ENCODE measurements around the gene GPR42.
"Not testable (repeated sequence)": the region's sequence is repeated elsewhere in the genome, so short reads cannot be mapped to it uniquely, and the experiment has no call there.

GPR42 gene

DNA sequence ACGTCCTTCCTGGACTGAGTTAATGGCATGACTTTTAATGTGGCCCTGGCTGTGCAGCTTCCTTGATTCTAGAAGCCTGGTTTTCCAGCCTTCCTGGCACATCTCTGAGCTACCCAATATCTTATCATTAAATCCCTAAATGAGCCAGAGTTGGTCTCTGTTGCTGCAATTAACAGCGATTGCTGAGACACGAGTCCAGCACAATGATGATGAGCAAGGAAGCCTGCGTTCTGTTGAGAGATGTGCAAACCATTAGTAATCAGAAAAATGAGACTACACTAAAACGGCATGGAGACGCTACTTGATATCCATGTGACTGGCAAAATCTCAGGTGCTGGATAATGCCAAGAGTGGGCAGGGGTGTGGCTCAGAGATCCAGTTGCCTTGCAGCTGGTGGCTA, 26.2 kb downstream of the GPR42 start:
- no peak for DNase-seq

DNA sequence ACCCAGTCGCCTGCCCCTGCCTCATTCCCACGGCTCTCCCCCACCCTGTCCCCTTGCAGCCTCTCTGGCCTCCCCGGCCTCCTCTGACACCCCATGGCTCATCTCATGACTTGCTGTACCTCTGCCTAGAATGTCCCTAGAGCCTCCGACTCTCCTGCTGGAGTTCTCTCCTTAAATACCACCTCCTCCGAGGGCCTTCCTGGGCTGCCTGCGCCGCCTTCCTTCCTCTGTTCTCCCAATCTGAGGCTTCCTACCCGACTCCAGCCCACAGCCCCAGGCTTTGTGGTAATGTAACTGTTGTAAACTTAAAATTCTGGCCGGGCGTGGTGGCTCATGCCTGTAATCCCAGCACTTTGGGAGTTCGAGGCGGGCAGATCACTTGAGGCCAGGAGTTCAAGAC, 27.7 kb downstream of the GPR42 start:
- no peak for DNase-seq

DNA sequence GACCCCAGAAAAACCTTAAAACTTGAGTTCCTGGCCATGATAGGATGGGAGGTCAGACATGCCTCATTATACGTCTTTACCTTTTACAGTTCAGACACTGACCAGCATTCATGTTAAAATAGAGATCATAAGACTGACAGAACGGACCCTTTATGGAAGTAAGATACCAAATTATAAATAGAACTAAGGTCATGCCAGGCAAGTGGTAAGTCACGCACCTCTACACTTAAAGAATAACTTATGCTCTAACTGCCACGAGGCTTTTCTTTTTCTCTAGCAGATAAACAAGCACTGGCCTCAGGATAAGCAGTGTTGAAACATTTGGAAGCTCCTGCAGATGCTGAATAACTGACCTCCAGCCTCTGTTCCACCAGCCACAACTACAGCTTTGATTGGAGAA, 28.4 kb downstream of the GPR42 start:
- no peak for DNase-seq

DNA sequence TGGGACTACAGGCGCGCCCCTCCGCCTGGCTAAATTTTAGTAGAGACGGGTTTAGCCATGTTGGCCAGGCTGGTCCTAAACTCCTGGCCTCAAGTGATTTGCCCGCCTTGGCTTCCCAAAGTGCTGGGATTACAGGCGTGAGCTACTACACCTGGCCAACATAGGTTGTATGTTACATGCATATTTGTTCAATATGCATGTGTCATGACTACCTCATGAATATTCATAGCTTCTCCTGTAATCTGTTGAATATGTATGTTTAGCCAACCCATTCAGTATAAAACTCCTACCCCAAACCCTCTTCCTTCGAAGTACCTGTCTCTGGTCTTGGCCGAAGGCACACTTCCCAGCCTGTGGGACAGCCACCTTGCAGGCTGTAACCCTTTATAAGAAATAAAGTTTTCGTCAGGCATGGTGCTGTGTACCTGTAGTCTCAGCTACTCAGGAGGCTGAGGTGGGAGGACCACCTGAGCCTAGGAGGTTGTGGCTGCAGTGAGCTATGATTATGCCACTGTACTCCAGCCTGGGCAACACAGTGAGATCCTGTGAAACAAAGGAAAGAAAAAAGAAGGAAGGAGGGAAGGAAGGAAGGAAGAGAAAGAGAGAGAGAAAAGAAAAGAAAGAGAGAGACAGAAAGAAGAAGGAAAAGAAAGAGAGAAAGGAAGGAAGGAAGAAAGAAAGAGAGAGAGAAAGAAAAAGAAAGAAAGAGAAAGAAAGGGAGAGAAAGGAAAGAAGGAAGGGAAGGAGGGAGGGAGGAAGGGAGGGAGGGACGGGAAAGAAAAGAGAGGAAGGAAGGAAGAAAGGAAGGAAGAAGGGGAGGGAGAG, 29.3 kb downstream of the GPR42 start:
- no peak for DNase-seq

DNA sequence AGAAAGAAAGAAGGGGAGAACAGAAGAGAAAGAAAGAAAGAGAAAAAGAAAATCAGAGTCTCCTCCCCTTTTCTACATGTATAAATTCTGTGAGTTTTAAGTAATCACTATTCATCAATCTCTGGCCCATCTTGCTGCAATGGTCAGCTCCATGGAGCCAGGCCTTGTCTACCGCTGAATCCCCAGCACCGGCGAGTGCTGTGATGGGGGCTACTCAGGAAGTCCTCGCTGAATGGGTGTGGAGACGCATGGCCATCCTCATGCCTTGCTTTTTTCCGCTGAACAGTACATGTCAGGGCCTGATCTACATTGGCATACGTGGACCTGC, 29.9 kb downstream of the GPR42 start:
- DNase-seq, result no peak

DNA sequence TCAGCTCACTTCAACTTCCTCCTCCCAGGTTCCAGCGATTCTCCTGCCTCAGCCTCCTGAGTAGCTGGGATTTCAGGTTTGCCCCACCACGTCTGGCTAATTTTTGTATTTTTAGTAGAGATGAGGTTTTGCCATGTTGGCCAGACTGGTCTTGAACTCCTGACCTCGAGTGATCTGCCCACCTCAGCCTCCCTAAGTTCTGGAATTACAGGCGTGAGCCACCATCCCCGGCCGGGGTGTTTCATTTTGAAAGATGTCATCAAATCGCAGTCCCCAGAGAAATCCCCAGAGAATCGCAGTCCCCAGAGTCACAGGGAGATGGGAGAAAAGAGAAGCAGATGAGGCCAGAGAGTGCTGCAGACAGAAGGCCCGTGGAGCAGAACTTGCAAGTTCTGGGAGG, 30.5 kb downstream of the GPR42 start:
- not testable (repeated sequence) for DNase-seq

DNA sequence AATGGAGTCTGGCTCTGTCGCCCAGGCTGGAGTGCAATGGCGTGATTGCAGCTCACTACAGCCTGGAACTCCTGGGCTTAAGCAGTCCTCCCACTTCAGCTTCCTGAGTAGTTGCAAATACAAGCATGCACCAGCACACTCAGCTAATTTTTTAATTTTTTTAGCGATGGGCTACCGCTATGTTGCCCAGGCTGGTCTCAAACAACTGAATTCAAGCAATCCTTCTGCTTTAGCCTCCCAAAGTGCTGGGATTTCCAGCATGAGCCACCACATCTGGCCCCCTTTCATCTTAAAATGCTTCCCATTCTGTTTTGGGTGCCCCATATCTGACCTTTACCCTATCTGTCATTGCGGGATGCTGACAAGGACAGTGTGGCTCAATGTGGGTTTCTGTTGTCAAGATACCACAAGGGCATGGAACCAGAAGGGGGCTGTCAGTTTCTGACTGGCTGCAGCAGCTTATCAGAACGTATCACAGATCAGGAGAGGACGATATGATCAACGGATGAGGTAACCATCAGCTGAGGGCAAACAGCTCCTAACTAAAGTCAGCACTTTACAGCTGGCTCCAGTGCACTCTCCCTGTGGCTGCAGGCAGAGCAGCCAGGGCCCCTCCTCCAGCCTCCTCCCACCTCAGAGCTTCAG, 32.4 kb downstream of the GPR42 start:
- no peak for DNase-seq

DNA sequence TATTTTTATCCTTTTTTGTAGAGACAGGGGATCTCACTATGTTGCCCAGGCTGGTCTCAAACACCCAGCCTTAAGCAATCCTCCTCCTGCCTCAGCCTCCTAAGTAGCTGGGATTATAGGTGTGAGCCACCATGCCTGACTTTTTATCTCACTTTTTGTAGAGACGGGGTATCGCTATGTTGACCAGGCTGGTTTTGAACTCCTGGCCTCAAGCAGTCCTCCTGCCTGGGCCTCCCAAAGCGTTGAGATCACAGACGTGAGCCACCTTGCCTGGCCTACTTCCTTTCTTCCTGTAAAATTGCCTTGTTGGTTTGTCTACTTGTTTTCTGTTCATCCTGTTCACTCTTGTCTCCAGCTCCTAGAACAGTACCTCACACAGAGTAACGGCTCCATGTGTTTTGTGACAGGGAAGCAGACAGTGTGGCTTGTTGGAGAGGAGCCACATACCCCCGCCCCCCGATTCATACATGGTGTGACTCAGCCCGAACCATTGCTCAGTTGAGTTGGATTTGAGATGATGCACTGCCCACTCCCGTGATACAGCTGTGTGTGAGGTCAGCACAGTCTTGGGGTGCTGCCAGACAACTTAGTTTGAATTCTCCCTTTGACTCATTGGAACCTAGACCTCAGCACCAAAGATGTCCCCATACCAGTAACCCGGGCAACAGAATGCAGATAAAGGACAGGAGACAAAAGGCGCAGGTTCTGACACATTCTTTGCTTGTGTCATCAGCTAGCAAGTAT, 34.2 kb downstream of the GPR42 start:
- no peak for DNase-seq

DNA sequence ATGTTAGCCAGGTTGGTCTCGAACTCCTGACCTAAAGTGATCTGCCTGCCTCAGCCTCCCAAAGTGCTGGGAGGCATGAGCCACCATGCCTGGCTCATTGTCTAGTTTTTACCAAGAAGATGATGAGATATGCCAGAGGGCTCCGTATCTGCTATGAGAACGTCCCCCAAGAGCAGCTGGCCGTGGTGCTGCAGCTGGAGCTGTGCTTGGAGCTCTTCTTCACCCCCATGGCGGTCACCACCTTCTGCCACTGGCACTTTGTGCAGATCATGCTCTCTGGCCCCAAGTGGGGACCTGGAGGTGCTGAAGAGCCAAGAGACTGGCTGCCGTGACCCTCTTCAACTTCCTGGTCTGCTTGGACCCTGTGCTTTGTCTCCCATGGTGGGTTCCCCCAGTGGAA, 36.8 kb downstream of the GPR42 start:
- DNase-seq, result no peak

DNA sequence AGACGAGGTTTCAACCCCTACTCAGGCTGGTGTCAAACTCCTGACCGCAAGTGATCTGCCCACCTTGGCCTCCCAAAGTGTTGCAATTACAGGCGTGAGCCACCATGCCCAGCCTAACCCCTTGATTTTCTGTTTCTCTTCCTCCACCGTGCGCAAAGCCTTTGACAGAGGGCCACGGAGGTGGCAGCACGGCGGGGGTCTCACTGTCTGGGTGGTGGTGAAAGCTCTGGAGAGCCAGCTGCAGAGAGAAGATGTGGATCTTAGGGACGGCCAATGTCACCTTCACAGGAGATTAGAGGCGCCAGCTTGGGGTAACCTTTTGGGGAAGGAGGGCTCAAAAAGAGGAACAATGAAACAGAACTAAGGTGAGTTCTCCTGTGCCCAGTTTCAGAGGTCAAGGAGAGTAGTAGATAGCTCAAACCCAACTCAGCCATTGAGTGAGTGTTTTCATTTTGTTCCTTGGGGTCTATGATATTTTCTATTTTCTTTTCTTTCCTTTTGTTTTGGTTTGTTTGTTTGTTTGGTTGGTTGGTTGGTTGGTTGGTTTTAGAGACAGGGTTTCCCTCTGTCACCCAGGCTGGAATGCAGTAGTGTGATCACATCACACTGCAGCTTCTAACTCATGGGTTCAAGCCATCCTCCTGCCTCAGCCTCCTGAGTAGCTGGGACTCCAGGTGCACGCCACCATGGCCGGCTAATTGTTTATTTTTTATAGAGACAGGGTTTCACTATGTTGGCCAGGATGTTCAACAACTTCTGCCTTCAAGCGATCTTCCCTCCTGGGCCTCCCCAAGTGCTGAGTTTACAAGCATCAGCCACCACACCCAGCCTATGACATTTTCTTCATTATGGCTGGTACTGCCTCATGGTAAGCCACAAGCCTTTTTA, 37.7 kb downstream of the GPR42 start:
- DNase-seq, result no peak

DNA sequence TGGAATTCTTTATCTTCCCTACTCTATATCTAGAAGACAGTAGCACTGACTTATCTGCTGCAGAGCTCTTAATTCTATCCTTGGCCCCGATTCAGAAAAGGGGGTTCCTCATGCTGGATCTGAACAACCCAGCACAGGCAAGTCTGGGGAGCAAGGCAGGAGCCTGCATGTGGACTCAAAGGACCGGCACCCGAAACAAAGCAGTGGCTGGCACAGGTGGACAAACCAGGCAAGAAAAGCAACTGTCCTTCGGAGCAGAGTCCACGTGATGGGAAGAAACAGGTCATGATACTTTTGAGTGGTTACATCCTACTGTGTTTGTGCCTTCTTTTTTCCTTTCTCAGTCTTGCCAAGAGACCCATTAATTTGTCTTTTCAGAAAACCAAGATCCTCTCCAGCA, 38.3 kb downstream of the GPR42 start:
- DNase-seq, result no peak

DNA sequence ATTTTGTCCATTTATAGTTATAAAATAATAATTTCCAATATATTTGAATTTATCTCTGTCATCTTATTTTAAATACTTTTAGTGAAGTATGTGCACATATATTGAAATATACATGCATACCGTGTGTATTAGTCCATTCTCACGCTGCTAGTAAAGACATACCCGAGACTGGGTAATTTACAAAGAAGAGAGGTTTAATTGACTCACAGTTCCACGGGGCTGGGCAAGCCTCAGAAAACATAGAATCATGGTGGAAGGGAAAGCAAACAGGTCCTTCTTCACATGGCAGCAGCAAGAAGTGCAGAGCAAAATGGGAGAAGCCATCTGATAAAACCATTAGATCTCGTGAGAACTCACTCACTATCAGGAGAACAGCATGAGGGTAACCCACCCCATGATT, 39.6 kb downstream of the GPR42 start:
- DNase-seq, result no peak

DNA sequence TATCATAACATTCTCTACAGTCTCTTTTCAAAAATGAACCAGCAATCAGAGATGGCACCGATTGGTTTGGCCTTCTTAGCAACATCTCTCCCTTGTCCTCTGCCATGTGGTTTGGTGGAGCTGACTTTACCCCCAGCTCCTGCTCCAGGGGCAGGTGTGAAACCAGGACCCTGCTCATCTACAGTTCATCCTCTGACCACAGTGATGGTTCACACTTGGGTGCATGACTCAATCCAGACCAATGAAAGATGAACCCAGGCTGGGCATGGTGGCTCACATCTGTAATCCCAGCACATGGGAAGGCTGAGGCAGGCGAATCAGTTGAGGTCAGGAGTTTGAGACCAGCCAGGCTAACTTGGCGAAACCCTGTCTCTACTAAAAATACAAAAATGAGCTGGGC, 43.6 kb downstream of the GPR42 start:
- DNase-seq, result no peak

DNA sequence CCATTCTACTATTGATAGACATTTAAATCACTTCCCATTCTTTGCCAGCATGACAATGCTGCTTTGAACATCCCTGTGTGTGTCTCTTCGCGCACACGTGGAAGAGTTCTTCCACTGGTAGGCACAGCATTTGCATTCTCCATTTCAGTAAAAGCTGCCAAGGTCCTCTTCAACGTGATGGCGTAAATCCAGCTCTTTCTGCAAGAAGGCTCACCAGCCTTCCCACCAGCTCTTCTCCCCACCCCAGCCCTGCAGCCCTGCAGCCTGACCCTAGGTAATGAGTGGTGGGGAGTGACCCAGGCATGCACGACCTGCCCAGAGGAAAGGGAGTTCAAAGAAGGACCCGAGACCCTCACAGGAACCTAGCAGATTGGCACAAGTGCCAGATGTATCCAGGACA, 45.5 kb downstream of the GPR42 start:
- DNase-seq, result no peak

DNA sequence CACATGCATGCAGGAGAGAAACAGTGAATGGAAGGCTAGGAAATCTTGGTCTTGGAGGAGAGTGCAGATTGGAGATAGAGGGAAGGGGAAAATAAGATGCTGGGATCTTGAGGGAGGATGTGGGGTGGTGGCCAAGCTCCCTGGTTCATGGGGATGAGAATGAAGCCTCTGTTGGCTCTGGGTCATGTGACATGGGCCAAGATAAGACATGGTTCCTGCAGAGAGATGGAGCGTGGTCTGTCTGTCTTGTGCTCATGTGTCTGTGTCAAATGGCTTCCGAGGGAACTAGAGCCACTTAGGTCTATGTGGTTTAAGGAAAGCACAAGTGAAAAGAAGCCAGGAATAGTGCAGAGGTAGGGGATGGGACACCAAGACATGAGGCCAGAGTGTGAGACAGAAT, 46.4 kb downstream of the GPR42 start:
- no peak for DNase-seq

DNA sequence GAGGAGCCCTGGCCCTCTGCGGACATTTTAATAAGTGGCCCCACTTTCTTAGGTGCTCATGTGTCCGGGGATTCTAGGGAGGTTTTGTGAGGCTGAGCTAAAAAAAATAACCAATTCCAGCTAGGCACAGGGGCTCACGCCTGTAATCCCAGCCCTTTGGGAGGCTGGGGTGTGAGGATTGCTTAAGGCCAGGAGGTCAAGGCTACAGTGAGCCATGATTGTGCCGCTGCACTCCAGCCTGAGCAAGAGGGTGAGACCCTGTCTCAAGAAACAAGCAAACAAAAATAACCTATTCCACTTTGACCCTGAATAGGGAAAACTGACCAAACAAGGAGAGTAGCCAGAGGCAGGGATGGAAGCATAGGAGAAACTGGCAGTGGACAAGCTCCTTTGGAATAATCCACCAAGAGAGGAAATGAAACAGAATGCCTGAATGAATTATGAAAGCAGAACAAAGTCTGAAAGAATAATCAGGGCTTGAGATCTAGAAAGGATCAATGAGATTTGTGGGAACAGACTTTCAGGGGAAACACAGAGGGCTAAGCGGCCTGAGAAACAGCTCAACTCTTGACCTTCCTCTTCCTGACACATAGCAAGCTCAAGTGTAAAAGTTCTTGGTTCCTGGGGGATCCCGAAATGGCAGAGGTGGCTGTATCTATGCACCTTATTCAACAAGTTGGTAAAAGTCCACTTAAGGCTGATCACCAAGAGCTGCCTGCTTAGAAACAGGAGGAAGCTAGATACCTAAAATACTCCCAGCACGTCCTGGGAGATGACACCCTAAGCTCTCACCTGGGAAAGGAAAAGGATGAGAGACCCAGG, 47.1 kb downstream of the GPR42 start:
- no peak for DNase-seq

DNA sequence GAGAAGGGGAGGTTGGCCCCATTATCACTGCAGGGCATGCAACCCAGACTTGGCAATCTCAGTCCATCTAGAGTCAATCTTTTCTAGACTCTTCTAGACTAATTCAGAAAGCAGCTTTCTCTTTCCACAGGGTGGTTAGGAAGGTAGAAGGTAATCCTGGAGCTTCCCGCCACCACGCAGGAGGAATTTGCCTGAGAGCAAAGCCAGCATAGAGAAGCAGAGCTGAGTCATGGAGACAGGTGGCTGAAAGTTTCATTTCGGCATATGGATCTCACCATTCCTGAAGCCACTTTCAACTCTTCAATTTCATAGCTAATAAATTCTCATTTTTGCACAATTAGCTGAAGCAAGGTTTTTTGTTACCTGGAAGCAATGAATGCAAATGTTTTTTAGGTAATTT, 48.2 kb downstream of the GPR42 start:
- no peak for DNase-seq

DNA sequence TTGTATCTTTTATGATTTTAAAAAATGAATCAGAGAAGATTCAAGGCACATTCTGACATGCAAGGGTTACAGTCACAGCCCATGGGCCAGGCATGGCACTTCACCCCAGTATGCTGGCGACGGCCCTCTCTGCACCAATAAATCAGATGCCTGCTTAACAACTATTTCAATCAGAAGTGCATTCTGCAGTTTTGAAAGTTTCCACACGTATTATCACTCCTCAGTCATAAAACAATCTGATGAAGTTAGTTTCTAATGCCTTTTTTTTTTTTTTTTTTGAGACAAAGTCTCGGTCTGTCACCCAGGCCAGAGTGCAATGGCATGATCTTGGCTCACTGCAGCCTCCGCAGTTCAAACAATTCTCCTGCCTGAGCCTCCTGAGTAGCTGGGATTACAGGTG, 48.9 kb downstream of the GPR42 start:
- DNase-seq, result no peak

DNA sequence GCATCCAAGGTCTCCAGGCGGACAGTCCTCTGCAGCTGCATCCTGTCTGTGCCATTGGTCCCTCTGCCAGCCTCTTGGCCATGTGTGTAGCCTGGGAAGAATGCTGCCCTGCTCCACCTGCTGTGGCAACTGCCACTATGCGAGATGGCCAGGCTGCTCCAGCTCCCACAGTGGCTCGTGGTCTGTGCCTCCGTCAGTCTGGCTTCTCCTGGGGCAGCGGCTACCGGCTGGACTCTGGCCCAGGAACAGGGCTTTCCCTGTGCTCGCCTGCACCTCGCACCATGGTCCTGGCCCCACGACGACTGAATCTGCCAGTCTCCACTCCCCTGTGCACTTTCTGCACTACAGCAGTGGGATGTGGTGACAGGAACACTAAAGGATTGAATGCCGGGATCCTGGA, 50.5 kb downstream of the GPR42 start:
- no peak for DNase-seq
